ENCODE results near the gene KSR1.

- TF ChIP-seq EP300 (IDR thresholded peaks at IDR 0.05; ENCODE audit: borderline replicate concordance): no peak
- TF ChIP-seq EGR1 (IDR thresholded peaks at IDR 0.05): no peak
- no peak for TF ChIP-seq RAD21 (IDR thresholded peaks at IDR 0.05; ENCODE audit: low read depth)
- TF ChIP-seq TEAD4 (IDR thresholded peaks at IDR 0.05): no peak
- TF ChIP-seq REST (IDR thresholded peaks at IDR 0.05; ENCODE audit: low read depth): no peak
- TF ChIP-seq TCF12 (IDR thresholded peaks at IDR 0.05; ENCODE audit: low read depth): no peak
- TF ChIP-seq TAF1 (IDR thresholded peaks at IDR 0.05; ENCODE audit: low read depth): no peak
- TF ChIP-seq CREB1 (IDR thresholded peaks at IDR 0.05; ENCODE audit: low read depth): no peak
- TF ChIP-seq CEBPB (IDR thresholded peaks at IDR 0.05): no peak
- no peak for TF ChIP-seq MAX (IDR thresholded peaks at IDR 0.05)
- no peak for TF ChIP-seq FOXM1 (IDR thresholded peaks at IDR 0.05; ENCODE audit: borderline replicate concordance, low read depth)
Observed at GRCh38 chr17:27595208-27595607, 139.0 kb downstream of the KSR1 start.
